SK-N-SH (cell line): ENCODE results near the gene MUC5AC.

Experiments used
- EP300 ChIP-seq, 2 experiments: IDR thresholded peaks; 2 replicates each; pipeline versions ENCODE4 v1.4.0 to v1.6.1; 2012; ENCODE audit warnings: borderline replicate concordance in 1 of 2, low read depth in 1 of 2, low read length in 1 of 2
- FOXM1 ChIP-seq: IDR thresholded peaks from 2 replicates; pipeline ENCODE4 v1.4.0; 2012; ENCODE audit warnings: low read depth, mild to moderate bottlenecking
- GABPA ChIP-seq: IDR thresholded peaks from 2 replicates; pipeline ENCODE4 v1.4.0; 2012; ENCODE audit warnings: low read depth, mild to moderate bottlenecking
- GATA2 ChIP-seq: sonication (generic); formaldehyde crosslinking; IDR thresholded peaks from 2 replicates; pipeline ENCODE4 v1.5.0; 2020; ENCODE audit warnings: mild to moderate bottlenecking, missing genetic modification reagents
- JUND ChIP-seq: IDR thresholded peaks from 2 replicates; pipeline ENCODE4 v1.4.0; 2012
- NRF1 ChIP-seq: IDR thresholded peaks from 2 replicates; pipeline ENCODE4 v1.6.1; 2012; ENCODE audit warnings: low read depth, mild to moderate bottlenecking, low read length
- POLR2AphosphoS5 ChIP-seq: IDR thresholded peaks from 2 replicates; pipeline ENCODE4 v1.6.1; 2012; ENCODE audit warnings: low read depth, low read length
- RXRA ChIP-seq: IDR thresholded peaks from 2 replicates; pipeline ENCODE4 v1.4.0; 2012; ENCODE audit warnings: low read depth, mild to moderate bottlenecking, borderline replicate concordance
- SMC3 ChIP-seq: IDR thresholded peaks from 2 replicates; pipeline ENCODE4 v1.6.1; 2012; ENCODE audit warnings: low read depth, low read length, improper control_type of control experiment
- TAF1 ChIP-seq: IDR thresholded peaks from 2 replicates; pipeline ENCODE4 v1.6.1; 2012; ENCODE audit warnings: low read depth, mild to moderate bottlenecking, low read length, moderate library complexity, borderline replicate concordance
- TF ChIP-seq, protein P1 (sequence below): fragments of 200-600 bp; sonication (generic); IDR thresholded peaks from 2 replicates; pipeline ENCODE4 v1.6.1; 2017; ENCODE audit warnings: antibody characterized with exemption, mild to moderate bottlenecking, moderate library complexity
- TF ChIP-seq, protein P2 (sequence below): IDR thresholded peaks from 2 replicates; pipeline ENCODE4 v1.4.0; 2012; ENCODE audit warnings: low read depth, borderline replicate concordance
- TF ChIP-seq, protein P3 (sequence below): IDR thresholded peaks from 2 replicates; pipeline ENCODE4; 2012
- TF ChIP-seq, protein P4 (sequence below): IDR thresholded peaks from 2 replicates; pipeline ENCODE4 v1.6.1; 2012; ENCODE audit warnings: mild to moderate bottlenecking, low read depth, low read length, moderate library complexity

DNA sequence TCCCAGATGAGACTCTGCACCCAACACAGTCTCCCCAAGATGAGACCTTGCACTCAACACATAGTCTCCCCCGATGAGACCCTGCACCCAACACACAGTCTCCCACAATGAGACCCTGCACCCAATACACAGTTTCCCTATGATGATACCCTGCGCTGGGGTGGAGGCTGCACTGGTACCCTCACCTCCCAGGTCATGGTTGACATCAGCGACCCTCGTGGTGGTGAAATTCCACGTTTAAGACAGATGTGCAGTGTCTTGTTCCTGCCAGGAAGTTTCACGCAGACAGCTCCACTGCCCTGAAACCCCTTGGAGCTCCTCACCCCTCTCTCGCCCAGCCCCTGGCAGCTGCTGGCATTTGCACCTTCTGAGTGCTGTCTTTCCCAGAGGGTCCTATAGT, 9.5 kb downstream of the MUC5AC start:
- TF ChIP-seq, protein P1, sequence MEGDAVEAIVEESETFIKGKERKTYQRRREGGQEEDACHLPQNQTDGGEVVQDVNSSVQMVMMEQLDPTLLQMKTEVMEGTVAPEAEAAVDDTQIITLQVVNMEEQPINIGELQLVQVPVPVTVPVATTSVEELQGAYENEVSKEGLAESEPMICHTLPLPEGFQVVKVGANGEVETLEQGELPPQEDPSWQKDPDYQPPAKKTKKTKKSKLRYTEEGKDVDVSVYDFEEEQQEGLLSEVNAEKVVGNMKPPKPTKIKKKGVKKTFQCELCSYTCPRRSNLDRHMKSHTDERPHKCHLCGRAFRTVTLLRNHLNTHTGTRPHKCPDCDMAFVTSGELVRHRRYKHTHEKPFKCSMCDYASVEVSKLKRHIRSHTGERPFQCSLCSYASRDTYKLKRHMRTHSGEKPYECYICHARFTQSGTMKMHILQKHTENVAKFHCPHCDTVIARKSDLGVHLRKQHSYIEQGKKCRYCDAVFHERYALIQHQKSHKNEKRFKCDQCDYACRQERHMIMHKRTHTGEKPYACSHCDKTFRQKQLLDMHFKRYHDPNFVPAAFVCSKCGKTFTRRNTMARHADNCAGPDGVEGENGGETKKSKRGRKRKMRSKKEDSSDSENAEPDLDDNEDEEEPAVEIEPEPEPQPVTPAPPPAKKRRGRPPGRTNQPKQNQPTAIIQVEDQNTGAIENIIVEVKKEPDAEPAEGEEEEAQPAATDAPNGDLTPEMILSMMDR: no peak
- TF ChIP-seq, protein P2, sequence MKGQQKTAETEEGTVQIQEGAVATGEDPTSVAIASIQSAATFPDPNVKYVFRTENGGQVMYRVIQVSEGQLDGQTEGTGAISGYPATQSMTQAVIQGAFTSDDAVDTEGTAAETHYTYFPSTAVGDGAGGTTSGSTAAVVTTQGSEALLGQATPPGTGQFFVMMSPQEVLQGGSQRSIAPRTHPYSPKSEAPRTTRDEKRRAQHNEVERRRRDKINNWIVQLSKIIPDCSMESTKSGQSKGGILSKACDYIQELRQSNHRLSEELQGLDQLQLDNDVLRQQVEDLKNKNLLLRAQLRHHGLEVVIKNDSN: no peak
- no peak for TF ChIP-seq FOXM1
- no peak for TF ChIP-seq JUND
- TF ChIP-seq, protein P3, sequence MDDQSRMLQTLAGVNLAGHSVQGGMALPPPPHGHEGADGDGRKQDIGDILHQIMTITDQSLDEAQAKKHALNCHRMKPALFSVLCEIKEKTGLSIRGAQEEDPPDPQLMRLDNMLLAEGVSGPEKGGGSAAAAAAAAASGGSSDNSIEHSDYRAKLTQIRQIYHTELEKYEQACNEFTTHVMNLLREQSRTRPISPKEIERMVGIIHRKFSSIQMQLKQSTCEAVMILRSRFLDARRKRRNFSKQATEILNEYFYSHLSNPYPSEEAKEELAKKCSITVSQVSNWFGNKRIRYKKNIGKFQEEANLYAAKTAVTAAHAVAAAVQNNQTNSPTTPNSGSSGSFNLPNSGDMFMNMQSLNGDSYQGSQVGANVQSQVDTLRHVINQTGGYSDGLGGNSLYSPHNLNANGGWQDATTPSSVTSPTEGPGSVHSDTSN: no peak
- no peak for TF ChIP-seq RXRA
- no peak for TF ChIP-seq SMC3
- TF ChIP-seq, protein P4, sequence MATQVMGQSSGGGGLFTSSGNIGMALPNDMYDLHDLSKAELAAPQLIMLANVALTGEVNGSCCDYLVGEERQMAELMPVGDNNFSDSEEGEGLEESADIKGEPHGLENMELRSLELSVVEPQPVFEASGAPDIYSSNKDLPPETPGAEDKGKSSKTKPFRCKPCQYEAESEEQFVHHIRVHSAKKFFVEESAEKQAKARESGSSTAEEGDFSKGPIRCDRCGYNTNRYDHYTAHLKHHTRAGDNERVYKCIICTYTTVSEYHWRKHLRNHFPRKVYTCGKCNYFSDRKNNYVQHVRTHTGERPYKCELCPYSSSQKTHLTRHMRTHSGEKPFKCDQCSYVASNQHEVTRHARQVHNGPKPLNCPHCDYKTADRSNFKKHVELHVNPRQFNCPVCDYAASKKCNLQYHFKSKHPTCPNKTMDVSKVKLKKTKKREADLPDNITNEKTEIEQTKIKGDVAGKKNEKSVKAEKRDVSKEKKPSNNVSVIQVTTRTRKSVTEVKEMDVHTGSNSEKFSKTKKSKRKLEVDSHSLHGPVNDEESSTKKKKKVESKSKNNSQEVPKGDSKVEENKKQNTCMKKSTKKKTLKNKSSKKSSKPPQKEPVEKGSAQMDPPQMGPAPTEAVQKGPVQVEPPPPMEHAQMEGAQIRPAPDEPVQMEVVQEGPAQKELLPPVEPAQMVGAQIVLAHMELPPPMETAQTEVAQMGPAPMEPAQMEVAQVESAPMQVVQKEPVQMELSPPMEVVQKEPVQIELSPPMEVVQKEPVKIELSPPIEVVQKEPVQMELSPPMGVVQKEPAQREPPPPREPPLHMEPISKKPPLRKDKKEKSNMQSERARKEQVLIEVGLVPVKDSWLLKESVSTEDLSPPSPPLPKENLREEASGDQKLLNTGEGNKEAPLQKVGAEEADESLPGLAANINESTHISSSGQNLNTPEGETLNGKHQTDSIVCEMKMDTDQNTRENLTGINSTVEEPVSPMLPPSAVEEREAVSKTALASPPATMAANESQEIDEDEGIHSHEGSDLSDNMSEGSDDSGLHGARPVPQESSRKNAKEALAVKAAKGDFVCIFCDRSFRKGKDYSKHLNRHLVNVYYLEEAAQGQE: no peak
- no peak for TF ChIP-seq GATA2 (CRISPR knock-in tag)
- no peak for TF ChIP-seq TAF1
- no peak for TF ChIP-seq POLR2AphosphoS5
- TF ChIP-seq EP300 (IDR thresholded peaks at IDR 0.05; ENCODE audit: borderline replicate concordance in 1 of 2, low read depth in 1 of 2, low read length in 1 of 2): no peak
- TF ChIP-seq NRF1: no peak
- no peak for TF ChIP-seq GABPA
